Sigmoid colon (tissue), 4 donors: ENCODE measurements around the gene CDPF1.

Experiments used
- POLR2A ChIP-seq, 2 donors: fragments of 450-650 bp; IDR thresholded peaks; one replicate each; pipeline ENCODE4 v1.6.1; 2016; ENCODE audit warnings: antibody characterized with exemption in 2 of 2, mild to moderate bottlenecking in 2 of 2, moderate library complexity in 2 of 2
- POLR2AphosphoS5 ChIP-seq, 4 donors: sonication (generic); formaldehyde crosslinking; IDR thresholded peaks; one replicate each; pipeline ENCODE4 v1.6.1; 2017; ENCODE audit warnings: antibody characterized with exemption in 4 of 4
- TF ChIP-seq, protein P1 (sequence below), 4 experiments: fragments of 450-650 bp in 3 of 4; fragments of 200-600 bp in 1 of 4; IDR thresholded peaks; one replicate each; pipeline ENCODE4 v1.5.1; 2016 to 2019; ENCODE audit warnings: antibody characterized with exemption in 4 of 4, mild to moderate bottlenecking in 3 of 4, moderate library complexity in 2 of 4

DNA sequence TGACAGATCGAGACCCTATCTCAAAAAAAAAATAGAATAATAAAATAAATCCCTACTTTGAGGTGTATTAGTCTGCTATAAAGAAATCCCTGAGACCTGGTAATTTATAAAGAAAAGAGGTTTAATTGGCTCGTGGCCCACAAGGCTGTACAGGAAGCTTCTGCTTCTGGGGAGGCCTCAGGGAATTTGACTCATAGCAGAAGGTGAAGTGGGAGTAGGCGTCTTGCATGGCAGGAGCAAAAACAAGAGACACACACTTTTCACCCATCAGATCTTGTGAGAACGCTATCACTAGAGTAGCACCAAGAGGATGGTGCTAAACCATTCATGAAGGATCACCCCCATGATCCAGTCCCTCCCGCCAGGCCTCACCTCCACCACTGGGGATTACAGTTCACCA lies 29.2 kb downstream of the CDPF1 start:
- TF ChIP-seq, protein P1, sequence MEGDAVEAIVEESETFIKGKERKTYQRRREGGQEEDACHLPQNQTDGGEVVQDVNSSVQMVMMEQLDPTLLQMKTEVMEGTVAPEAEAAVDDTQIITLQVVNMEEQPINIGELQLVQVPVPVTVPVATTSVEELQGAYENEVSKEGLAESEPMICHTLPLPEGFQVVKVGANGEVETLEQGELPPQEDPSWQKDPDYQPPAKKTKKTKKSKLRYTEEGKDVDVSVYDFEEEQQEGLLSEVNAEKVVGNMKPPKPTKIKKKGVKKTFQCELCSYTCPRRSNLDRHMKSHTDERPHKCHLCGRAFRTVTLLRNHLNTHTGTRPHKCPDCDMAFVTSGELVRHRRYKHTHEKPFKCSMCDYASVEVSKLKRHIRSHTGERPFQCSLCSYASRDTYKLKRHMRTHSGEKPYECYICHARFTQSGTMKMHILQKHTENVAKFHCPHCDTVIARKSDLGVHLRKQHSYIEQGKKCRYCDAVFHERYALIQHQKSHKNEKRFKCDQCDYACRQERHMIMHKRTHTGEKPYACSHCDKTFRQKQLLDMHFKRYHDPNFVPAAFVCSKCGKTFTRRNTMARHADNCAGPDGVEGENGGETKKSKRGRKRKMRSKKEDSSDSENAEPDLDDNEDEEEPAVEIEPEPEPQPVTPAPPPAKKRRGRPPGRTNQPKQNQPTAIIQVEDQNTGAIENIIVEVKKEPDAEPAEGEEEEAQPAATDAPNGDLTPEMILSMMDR (IDR thresholded peaks at IDR 0.05): no peak
- TF ChIP-seq POLR2AphosphoS5 (IDR thresholded peaks at IDR 0.05) (no peak), POLR2A (IDR thresholded peaks at IDR 0.05) (no peak)
